NCI-H1105 treated with DMSO at 0.1 percent for 48 hours (cell line): Measurements from ENCODE around the gene PRKAG2.

Experiments
- DNase-seq: peaks from one replicate; lab custom pipeline; 2025; lab: John Stamatoyannopoulos, UW

Gene PRKAG2

GRCh38 chr7:151678227-151678604 is 198.7 kb downstream of the PRKAG2 start:
- no peak for DNase-seq

DNA sequence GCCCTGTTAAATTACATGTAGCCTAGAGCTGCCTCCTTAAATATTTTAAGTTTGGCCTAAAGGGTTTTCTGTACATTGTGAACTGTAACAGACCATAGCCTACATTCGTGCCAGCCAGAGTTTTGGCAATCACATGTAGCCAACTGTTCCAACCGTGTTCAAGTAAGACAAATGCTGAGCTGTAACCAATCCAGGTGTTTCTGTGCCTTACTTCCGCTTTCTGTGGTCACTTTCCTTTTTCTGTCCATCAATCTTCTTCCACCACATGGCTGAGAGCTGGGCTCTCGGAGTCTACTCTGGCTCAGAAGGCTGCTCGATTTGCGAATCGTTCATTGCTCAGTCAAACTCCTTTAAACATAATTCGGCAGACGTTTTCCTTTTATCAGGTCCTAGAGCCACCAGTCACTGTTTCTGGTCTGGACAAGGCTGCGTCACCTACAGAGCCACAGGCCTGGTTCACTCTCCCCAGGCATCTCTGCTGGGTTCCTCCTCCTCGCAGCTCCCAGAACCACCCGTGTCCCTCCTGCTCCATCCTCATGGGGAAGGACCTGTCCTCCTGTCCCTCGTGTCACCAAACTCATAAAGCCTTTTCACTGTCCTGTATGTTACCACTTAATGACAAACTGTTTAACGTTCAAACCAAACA is 199.2 kb downstream of the PRKAG2 start:
- no peak for DNase-seq

DNA sequence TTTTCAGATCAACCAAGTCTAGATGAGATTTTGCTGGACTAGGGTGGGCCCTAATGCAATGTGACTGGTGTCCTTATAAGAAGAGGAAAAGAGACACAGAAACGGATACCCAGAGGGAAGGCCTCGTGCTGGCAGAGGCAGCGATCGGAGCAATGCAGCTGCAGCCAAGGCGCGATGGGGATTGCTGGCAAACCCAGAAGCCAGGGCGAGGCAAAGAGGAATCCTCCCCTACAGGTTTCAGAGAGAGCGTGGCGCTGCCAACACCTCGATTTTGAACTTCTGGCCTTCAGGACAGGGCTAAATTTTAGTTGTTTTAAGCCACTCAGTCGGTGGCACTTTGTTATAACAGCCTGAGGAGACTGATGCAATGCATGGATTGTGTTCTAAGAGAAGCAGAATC is 200.2 kb downstream of the PRKAG2 start:
- no peak for DNase-seq

DNA sequence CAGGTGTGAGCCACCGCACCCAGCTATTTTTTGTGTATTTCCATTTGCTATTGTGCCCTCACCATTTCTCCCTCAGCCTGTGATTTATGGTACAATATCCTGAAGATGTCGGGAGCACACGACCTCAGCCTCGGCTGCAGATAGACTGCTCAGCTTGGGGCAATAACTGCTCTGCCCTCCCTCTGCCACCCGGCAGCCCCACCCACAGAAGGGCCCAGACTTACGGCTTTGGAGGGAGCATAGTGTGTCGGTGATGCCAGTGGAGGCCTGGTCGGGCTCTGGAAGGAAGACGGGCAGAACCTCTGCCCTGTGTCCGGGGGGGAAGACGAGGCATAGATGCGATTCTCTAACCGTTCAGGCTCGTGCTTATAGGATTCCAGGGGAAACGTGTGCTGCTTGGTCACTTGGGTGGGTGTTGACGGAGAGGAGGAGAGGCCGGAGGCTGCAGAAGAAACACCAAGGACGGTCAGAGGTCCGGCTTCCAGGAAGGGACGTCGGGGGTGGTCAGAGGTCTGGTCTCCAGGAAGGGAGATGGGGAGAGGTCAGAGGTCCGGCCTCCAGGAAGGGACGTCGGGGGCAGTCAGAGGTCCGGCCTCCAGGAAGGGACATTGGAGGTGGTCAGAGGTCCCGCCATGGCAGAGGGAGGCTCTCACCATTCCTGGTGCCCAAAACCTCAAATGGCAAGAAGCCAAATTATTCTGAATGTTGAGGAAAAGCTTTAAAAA is 201.6 kb downstream of the PRKAG2 start:
- no peak for DNase-seq

DNA sequence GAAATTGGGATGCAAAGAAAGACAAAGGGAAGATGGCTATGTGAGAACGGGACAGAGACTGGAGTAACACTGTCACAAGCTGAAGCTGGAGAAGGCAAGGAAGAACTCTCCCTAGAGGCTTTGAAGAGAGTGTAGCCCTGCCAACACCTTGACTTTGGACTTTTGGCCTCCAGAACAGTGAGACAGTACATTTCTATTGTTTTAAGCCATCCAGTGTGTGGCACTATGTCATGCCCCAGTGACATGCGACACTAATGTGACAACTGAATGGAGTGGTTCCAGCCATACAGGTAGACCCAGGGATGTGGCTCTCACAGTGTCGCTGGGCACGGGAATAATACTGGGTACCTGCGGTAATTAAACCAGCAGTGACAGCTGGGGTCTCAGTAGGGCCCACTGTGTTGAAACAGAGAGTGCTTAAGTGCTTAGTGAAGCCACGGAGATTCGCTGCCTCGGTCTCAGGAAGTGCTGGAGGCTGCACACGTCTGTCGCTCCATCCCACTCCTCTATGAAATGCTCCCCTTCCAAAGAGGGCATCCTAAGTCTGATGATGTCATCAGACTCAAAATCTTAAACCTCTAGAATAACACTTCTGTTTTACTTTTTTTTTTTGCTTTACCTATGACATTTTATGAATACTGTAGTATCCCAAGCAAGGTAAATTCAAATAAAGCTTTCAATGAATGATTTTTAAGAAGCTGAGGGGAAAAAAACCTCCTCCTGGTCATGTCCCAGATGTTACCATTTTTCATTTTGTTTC is 202.6 kb downstream of the PRKAG2 start:
- no peak for DNase-seq

- DNase-seq: no peak
These were observed 203.7 kb downstream of the PRKAG2 start for GRCh38 chr7:151673216-151673615.

GRCh38 chr7:151672716-151673115 is 204.2 kb downstream of the PRKAG2 start:
- no peak for DNase-seq

DNA sequence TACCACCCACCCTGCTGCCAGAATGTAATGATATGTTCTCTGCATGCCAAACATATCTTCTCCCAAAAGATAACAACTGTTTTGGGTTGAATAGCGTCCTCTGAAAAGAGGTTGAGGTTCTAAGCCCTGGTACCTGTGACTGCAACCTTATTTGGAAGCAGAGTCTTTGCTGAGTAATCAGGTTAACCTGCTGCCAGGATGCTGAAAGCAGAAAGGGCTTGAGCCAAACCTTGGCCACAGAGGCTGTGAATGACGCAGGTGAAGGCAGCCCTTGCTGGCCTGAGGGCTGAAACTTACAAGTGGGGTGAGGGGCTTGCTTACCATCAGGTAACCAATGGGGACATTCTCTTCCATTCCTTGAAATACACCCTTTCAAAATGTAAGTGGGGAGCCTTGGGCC is 205.4 kb downstream of the PRKAG2 start:
- DNase-seq: no peak

DNA sequence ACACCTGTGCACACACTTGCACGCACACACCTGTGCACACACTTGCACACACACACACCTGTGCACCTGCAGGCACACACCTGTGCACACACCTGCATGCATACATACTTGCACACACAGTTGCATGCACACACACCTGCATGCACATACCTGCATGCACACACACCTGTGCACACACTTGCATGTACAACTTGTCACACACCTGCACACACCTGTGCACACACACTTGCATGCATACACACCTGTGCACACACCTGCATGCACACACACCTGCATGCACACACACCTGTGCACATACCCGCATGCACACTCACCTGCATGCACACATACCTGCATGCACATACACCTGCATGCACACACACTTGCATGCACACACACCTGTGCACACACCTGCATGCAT is 207.2 kb downstream of the PRKAG2 start:
- DNase-seq: no peak

DNA sequence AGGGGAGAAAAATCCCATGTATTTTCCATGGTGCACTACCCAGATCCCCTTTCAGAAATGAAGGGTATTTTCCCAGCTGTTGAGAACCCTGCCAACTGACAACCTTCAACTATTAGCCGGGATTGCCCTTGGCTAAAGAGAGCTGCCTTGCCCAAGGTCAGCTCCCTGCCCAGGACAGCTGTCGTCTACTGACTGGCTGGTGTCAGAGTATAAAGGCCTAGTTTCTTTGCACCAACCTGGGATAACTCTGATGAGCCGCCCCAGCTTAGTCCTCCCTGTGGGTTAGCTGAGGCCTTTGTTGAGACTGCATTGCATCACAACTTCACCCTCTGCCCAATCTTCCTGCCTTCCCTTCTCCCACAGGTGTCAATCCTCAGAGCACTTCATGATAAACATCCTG is 210.0 kb downstream of the PRKAG2 start:
- no peak for DNase-seq

GRCh38 chr7:151665368-151665767 is 211.5 kb downstream of the PRKAG2 start:
- DNase-seq: no peak

- no peak for DNase-seq
These were observed 212.6 kb downstream of the PRKAG2 start for GRCh38 chr7:151664268-151664667.

DNA sequence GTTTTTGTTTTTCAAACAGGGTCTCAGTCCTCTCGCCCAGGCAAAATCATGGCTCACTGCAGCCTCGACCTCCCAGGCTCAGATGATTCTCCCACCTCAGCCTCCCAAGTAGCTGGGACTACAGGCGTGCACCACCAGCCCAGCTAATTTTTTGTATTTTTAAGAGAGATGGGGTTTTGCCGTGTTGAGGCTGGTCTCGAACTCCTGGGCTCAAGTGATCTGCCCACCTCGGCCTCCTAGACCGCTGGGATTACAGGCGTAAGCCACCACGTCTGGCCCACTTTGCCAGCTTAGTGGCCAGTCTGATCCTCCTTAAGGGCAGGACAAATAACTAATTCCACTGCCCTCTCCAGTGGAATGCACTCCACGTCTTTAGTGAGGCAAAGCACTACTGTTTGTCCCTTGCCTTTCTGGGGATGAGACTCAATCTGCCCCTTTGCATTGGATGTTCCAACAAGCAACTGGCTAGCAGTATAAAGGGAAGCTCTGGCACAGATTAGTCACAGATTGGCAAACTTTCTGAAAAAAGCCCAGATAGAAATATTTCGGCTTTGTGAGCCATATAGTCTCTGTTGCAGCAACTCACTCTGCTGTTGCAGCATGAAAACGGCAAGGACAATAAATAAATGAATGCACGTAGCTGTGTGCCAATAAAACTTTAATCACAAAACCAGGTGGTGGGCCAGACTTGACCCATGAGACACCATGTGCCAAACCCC is 213.4 kb downstream of the PRKAG2 start:
- DNase-seq: no peak

DNA sequence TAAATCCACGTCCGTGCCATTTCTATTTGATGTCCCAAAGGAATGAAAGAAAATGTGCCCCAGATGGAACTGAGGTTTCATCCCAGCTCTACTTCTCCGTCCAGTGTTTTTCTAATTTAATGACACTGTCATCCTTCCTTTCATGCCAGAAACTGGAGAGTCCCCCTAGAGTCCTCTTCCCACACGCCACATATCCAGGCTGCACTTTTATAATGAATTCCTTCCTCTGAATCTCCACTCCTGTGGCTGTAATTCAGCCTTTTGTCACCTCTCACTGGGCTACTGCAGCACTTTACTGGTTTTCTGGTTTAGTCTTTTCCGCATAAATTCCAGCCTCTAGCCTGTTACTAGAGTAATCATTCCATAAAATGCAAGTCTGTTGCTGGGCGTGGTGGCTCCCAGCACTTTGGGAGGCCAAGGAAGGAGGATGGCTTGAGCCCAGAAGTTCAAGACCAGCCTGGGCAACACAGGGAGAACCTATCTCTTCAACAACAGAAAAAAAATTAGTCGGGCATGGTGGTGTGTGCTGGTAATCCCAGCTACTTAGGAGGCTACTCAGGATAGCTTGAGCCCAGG is 214.6 kb downstream of the PRKAG2 start:
- DNase-seq: no peak

DNA sequence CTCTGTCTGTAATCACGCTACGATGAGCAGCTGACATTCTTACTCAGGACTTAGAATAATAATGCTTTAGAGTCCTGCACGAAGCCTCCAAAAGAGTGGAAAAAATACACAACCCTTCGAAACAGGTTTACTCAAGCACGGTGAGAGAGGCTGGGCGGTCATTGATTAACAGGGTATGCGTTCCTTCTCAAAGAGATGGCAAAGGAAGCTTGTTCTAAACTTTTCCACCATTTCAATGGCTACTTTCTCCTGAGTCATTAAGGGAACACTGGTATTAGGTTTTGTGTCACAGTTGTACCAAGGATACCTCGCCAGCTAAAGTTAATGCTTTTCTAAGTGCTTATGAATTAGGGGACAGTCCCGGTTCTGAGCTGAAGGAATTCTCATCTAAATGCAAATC is 215.3 kb downstream of the PRKAG2 start:
- DNase-seq: no peak

DNA sequence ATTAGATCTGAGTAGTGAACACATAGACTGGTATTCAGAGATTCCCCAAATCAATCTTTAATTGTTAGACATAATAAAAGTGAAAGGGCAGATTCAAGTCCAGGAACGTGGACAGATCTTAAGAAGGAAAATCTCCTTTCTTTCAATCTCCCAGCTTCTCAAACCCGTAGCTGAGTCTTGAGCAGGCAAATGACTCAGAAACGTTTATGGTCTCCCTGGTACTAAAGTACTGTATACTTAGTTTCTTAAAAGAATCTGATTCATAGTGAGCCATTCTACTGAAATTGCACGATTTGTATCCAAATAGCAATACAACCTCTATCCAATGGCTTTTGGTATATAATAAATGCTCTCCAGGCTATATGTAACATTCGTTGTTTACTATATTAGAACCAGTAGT is 216.8 kb downstream of the PRKAG2 start:
- DNase-seq: no peak

DNA sequence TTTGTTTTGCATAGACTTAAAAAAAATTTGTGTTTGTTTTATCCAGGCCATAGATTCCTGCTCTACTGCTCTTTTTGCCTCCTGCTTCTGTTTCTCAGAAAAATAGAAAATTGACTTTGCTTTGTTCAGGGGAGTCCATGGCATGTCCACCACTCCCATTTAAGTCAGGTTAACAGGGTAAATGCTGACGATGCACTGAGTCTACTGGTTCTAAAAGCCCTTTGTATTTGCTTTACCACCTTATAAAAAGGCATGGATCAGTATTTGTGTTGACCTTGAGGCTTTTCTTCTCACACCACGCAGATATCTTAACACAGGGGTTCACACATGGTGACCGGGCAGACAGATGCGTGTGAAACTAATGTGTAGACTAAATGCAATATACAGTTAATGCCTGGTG is 217.7 kb downstream of the PRKAG2 start:
- no peak for DNase-seq

DNA sequence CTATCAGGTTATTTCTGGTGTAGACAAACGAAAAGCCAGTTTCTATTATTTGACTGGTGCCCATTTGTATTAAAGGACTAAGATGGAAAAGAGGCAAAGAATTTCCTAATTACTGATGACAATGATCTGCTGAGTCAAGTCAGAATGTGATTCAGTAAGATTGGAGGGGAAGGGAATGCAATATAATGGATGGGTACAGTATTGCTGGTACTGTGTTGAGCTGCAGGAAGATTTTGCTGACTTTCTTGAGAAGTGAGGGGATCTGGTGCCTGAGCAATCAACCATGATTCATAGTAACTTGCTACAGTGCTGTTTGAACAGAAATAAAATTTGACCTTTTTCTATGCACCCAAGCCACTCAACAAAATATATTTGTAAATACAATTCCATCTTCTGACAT is 218.1 kb downstream of the PRKAG2 start:
- no peak for DNase-seq

DNA sequence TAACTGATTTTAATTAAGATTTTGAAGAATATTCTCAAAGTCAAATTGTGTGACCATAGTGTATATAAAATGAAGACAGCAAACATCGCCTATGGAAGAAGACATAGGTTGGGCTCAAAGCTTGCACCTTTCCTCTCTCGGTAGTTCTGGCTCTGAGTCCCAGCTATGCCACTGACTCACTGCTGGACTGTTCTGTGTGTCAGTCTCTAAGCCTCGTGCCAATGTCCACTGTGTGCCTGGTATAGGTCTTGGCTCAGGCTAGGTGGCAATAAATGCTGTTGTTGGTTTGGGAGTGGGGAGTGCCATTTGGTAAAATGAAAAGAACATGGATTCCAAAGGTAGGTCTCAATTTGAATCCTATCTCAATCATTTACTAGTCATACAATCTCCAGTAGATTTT is 219.7 kb downstream of the PRKAG2 start:
- no peak for DNase-seq

- no peak for DNase-seq
These were observed 221.4 kb downstream of the PRKAG2 start for GRCh38 chr7:151655555-151655954.

DNA sequence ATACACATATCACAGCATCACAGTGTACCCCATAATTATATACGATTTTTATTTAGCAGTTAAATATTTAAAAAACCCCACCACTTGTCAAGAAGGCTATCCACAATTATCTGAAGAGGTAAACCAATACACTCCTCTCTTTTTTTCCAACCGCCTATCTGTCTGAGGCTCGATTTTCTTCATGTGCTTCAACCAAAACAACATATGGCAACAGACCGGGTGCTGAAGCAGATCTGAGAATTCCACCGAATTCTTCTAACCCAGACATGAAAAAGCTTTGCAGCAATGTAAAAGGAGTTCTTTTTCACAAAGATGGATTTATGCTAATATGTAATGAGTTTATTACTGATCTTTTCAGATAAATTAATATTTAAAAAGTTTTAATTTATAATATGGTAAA is 224.8 kb downstream of the PRKAG2 start:
- DNase-seq: no peak

DNA sequence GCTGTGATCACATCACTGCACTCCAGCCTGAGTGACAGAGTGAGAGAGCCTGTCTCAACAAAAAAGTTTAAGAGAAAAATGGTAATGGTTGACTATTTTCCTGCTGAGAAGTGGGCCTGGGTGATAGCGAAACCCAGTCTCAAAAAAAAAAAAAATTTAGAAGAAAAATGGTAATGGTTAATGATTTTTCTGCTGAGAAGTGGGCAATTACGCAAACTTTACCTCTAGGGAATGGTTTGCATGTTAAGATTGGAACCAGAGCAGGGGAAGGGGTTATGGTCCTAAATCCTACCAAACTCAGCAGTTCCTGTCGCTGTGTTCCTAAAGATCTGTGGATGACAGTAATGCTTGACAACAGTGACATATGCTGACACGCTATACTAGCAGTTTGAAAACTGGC is 226.8 kb downstream of the PRKAG2 start:
- DNase-seq: no peak
